Neural progenitor cell (in vitro differentiated cells): Measurements from ENCODE around the gene MMEL1. TPM values are rescaled to one million over a fixed set of nuclear protein-coding genes. Genes with fewer than 3 reads are reported as not detected.

Experiments
- DNase-seq: peaks from one replicate; pipeline ENCODE4 v3.0.0-alpha.2; 2016; ENCODE audit warnings: low spot score
- H2AFZ ChIP-seq: fragments of 200-600 bp; sonication (generic); replicated peaks from 2 replicates; pipeline ENCODE4 v1.6.1; 2016; ENCODE audit warnings: antibody characterized with exemption
- H3F3A ChIP-seq: fragments of 200-600 bp; sonication (generic); 2 replicates; pipeline ENCODE4 v1.6.1; 2016; ENCODE audit warnings: antibody characterized with exemption, low read depth
- H3K27ac ChIP-seq: fragments of 200-600 bp; sonication (generic); 2 replicates; pipeline ENCODE4 v1.5.1; 2016; ENCODE audit warnings: mild to moderate bottlenecking
- H3K27me3 ChIP-seq: fragments of 200-600 bp; sonication (generic); 2 replicates; pipeline ENCODE4 v1.6.1; 2016; ENCODE audit warnings: mild to moderate bottlenecking, moderate library complexity
- H3K36me3 ChIP-seq: fragments of 200-600 bp; sonication (generic); 2 replicates; pipeline ENCODE4 v1.5.1; 2016
- H3K4me1 ChIP-seq: fragments of 200-600 bp; sonication (generic); 2 replicates; pipeline ENCODE4 v1.6.1; 2016; ENCODE audit warnings: mixed run types
- H3K4me2 ChIP-seq: fragments of 200-600 bp; sonication (generic); 2 replicates; pipeline ENCODE4 v1.6.1; 2016
- H3K4me3 ChIP-seq: fragments of 200-600 bp; sonication (generic); 2 replicates; pipeline ENCODE4 v1.5.1; 2016
- H3K79me2 ChIP-seq: fragments of 200-600 bp; sonication (generic); 2 replicates; pipeline ENCODE4 v1.6.1; 2016; ENCODE audit warnings: low read depth
- H3K9ac ChIP-seq: fragments of 200-600 bp; sonication (generic); 2 replicates; pipeline ENCODE4 v1.6.1; 2016
- H3K9me3 ChIP-seq: fragments of 200-600 bp; sonication (generic); 2 replicates; pipeline ENCODE4 v1.5.1; 2016; ENCODE audit warnings: low read depth
- H4K20me1 ChIP-seq: fragments of 200-600 bp; sonication (generic); 2 replicates; pipeline ENCODE4 v1.6.1; 2016; ENCODE audit warnings: low read depth
- H3K27ac Mint-ChIP-seq: 3 replicates; pipeline ENCODE4 v1.8.0; 2021; ENCODE audit warnings: mixed read lengths
- H3K27me3 Mint-ChIP-seq: 2 replicates; pipeline ENCODE4 v1.8.0; 2022; ENCODE audit warnings: low read depth, mild to moderate bottlenecking, inconsistent platforms, moderate library complexity, mixed read lengths; ENCODE audit not compliant: insufficient read depth
- H3K36me3 Mint-ChIP-seq: 3 replicates; pipeline ENCODE4 v1.8.0; 2021; ENCODE audit warnings: mixed read lengths
- H3K4me1 Mint-ChIP-seq: 3 replicates; pipeline ENCODE4 v1.8.0; 2021; ENCODE audit warnings: mixed read lengths
- H3K4me3 Mint-ChIP-seq: 3 replicates; pipeline ENCODE4 v1.8.0; 2021; ENCODE audit warnings: mild to moderate bottlenecking, moderate library complexity, mixed read lengths
- H3K9me3 Mint-ChIP-seq: 3 replicates; pipeline ENCODE4 v1.8.0; 2020; ENCODE audit warnings: mixed read lengths
- CTCF ChIP-seq: fragments of 200-600 bp; sonication (generic); IDR thresholded peaks from 2 replicates; pipeline ENCODE4 v1.5.1; 2017; ENCODE audit warnings: antibody characterized with exemption, mild to moderate bottlenecking
- EZH2 ChIP-seq: fragments of 200-600 bp; sonication (generic); IDR thresholded peaks from 2 replicates; pipeline ENCODE4 v1.6.1; 2017; ENCODE audit warnings: antibody characterized with exemption, mild to moderate bottlenecking, moderate library complexity
- EZH2phosphoT487 ChIP-seq: fragments of 200-600 bp; sonication (generic); IDR thresholded peaks from 2 replicates; pipeline ENCODE4 v1.6.1; 2017; ENCODE audit warnings: antibody characterized with exemption
- total RNA-seq: library from RNA; depleted of rRNA; stranded (reverse); fragments of >200 nt; gene quantifications from 2 replicates; pipeline ENCODE4 v1.2.3, GENCODE V29; 2015; ENCODE audit warnings: low replicate concordance

MMEL1 gene
- total RNA-seq, 1 donor from 2014 or later: 0.19 TPM

GRCh38 chr1:2629627-2630497, 3.0 kb downstream of the MMEL1 start:
- Mint-ChIP-seq H3K4me3 (peak overlapping the region; percentile 79), H3K27ac (peak overlapping the region; percentile 72), H3K36me3 (peaks cover 6% of the 10 kb centered on the region), H3K27me3 (peaks cover 36% of the 10 kb centered on the region), H3K4me1 (peaks cover 19% of the 10 kb centered on the region), H3K9me3 (peaks cover 8% of the 10 kb centered on the region)
- H3K4me3 ChIP-seq: peak overlapping the region; percentile 49
- no peaks in the 10 kb centered on the region for H3K36me3 ChIP-seq
- H3K27ac ChIP-seq: no peak overlapping the region
- H4K20me1 ChIP-seq: no peaks in the 10 kb centered on the region
- no peaks in the 10 kb centered on the region for H3K79me2 ChIP-seq
- no peak overlapping the region for H2AFZ ChIP-seq
- H3K4me1 ChIP-seq: peaks cover 8% of the 10 kb centered on the region
- H3K27me3 ChIP-seq: peaks cover 59% of the 10 kb centered on the region
- H3K9ac ChIP-seq: no peak overlapping the region
- peak overlapping the region; percentile 80 for H3K4me2 ChIP-seq
- DNase-seq: no peak
- H3F3A ChIP-seq: peaks cover 19% of the 10 kb centered on the region
- TF ChIP-seq EZH2phosphoT487 (no peak), EZH2 (no peak), CTCF (no peak)
- no peaks in the 10 kb centered on the region for H3K9me3 ChIP-seq

GRCh38 chr1:2628933-2629626, 3.7 kb downstream of the MMEL1 start:
- no peak overlapping the region for H3K27ac ChIP-seq
- peaks cover 8% of the 10 kb centered on the region for H3K4me1 ChIP-seq
- Mint-ChIP-seq H3K4me3 (peak overlapping the region; percentile 79), H3K4me1 (peaks cover 19% of the 10 kb centered on the region), H3K9me3 (peaks cover 8% of the 10 kb centered on the region), H3K36me3 (peaks cover 6% of the 10 kb centered on the region), H3K27ac (no peak overlapping the region), H3K27me3 (peaks cover 37% of the 10 kb centered on the region)
- no peaks in the 10 kb centered on the region for H3K9me3 ChIP-seq
- H3F3A ChIP-seq: peaks cover 19% of the 10 kb centered on the region
- H3K4me3 ChIP-seq: peak overlapping the region; percentile 49
- H3K9ac ChIP-seq: no peak overlapping the region
- no peaks in the 10 kb centered on the region for H4K20me1 ChIP-seq
- H2AFZ ChIP-seq: no peak overlapping the region
- H3K27me3 ChIP-seq: peaks cover 66% of the 10 kb centered on the region
- no peaks in the 10 kb centered on the region for H3K79me2 ChIP-seq
- peak; percentile 58 for DNase-seq
- TF ChIP-seq EZH2phosphoT487 (peak; percentile 64), CTCF (no peak), EZH2 (peak; percentile 73)
- peak overlapping the region; percentile 80 for H3K4me2 ChIP-seq
- H3K36me3 ChIP-seq: no peaks in the 10 kb centered on the region

- Mint-ChIP-seq H3K27me3 (peaks cover 37% of the 10 kb centered on the region), H3K4me3 (peak overlapping the region; percentile 59), H3K36me3 (peaks cover 6% of the 10 kb centered on the region), H3K4me1 (peaks cover 19% of the 10 kb centered on the region), H3K9me3 (peaks cover 8% of the 10 kb centered on the region), H3K27ac (no peak overlapping the region)
- Histone ChIP-seq H3K4me3 (peak overlapping the region; percentile 49), H3F3A (peaks cover 19% of the 10 kb centered on the region), H3K27ac (no peak overlapping the region), H3K9ac (no peak overlapping the region), H3K4me2 (peak overlapping the region; percentile 80), H3K36me3 (no peaks in the 10 kb centered on the region), H3K9me3 (no peaks in the 10 kb centered on the region), H3K4me1 (peaks cover 8% of the 10 kb centered on the region), H3K27me3 (peaks cover 70% of the 10 kb centered on the region), H4K20me1 (no peaks in the 10 kb centered on the region), H2AFZ (no peak overlapping the region), H3K79me2 (no peaks in the 10 kb centered on the region)
- peak; percentile 39 for DNase-seq
- TF ChIP-seq CTCF: no peak
- TF ChIP-seq EZH2phosphoT487: peak; percentile 70
- TF ChIP-seq EZH2: peak; percentile 85
These were observed 4.5 kb downstream of the MMEL1 start for GRCh38 chr1:2628191-2628932.
